ENCODE results near the gene MRPL36. TPM values are rescaled to one million over a fixed set of nuclear protein-coding genes. Genes with fewer than 3 reads are reported as not detected.
A peak's percentile ranks its signal among the peaks of the same experiment; 100 is the strongest.

MRPL36 gene
- total RNA-seq, 6 donors from 2014 or later = 10.5 to 30.4 (median 21.5) TPM

DNA sequence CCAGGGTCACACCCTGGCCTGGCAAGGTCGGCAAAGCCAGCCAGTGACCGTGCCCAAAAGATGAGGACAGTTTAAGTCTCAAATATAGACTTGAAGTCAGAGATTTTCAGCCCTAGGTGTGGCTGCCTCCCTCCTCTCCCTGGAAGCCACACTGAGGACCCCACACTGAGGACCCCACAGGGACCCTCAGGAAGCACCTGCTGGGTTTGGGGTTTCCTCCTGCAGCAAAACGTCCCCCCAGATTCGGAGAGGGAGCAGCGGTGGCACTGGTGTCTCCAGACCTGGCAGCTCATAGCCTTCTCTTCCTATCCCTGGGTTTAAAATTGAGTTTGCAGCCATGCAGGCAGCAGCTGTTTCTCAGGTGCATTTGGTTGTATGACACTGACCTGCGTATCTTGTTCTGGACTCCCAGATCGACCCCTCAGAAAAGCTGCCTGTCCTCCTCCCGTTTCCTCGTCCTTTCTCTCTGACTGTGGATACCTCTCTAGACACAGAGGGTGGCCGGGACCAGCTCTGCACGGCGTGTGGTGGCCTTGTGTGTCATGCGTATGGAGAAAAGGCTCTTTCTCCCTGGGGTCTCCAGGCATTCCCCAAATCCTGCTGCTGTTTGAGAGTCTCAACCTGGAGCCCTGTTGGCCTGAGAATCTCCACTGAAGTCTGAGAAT, 36.6 kb downstream of the MRPL36 start:
- Histone ChIP-seq H3K4me1 (no peaks in the 10 kb centered on the region), H3K36me3 (no peaks in the 10 kb centered on the region), H3K27ac (no peak overlapping the region), H3K4me3 (no peak overlapping the region), H3K27me3 (no peaks in the 10 kb centered on the region), H3K9me3 (peaks cover 0 to 4% (median 0%) of the 10 kb centered on the region in 4 donors)
- DNase-seq = peak in 1 of 2 donors; percentile 3
- TF ChIP-seq POLR2A (IDR thresholded peaks at IDR 0.05) = no peak
- TF ChIP-seq POLR2AphosphoS5 (IDR thresholded peaks at IDR 0.05) = no peak
- no peak for TF ChIP-seq EP300 (IDR thresholded peaks at IDR 0.05)
- TF ChIP-seq, protein P1, sequence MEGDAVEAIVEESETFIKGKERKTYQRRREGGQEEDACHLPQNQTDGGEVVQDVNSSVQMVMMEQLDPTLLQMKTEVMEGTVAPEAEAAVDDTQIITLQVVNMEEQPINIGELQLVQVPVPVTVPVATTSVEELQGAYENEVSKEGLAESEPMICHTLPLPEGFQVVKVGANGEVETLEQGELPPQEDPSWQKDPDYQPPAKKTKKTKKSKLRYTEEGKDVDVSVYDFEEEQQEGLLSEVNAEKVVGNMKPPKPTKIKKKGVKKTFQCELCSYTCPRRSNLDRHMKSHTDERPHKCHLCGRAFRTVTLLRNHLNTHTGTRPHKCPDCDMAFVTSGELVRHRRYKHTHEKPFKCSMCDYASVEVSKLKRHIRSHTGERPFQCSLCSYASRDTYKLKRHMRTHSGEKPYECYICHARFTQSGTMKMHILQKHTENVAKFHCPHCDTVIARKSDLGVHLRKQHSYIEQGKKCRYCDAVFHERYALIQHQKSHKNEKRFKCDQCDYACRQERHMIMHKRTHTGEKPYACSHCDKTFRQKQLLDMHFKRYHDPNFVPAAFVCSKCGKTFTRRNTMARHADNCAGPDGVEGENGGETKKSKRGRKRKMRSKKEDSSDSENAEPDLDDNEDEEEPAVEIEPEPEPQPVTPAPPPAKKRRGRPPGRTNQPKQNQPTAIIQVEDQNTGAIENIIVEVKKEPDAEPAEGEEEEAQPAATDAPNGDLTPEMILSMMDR (IDR thresholded peaks at IDR 0.05) = no peak
- 77 to 86% methylated on average over 11 to 13 of the region's 13 CpGs for WGBS, 2 donors
- ATAC-seq (ENCODE audit: low FRiP score in 2 of 2) = no peak

DNA sequence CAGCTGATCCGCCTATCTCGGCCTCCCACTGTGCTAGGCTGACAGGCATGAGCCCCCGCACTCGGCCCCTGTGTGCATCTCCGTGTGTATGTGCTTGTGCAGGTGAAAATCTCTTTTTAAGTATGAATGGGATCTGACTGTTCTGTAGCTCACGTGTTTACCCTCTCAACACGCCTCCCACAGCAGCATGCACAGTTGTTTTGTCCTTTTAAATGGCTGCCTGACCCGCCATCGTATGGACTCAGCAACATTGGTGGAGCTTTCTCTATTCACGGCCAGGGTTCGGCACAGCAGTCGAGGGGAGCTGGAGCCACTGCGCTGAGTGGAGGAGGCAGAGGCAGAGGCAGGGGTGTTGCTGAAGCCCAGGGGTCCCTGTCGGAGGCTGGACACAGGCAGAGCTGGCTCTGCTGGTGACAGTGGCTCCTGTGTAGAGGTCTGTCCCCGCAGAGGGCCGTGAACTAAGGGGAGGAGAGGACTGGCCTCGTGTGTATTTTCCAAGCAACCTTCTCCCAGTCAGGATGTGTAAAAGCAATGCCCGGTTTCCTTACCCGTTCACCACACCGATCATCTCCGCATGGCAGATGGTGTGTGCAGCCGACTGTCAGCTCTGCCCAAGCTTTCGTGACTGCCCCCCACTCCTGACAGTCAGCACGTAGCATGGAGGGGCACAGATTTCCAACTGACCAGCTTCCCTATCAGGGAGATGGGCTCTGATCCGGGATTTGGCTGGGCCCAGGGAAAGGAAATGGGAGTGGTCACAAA, 37.3 kb downstream of the MRPL36 start:
- Histone ChIP-seq H3K9me3 (peaks cover 0 to 4% (median 0%) of the 10 kb centered on the region in 4 donors), H3K4me1 (no peaks in the 10 kb centered on the region), H3K36me3 (no peaks in the 10 kb centered on the region), H3K4me3 (no peak overlapping the region), H3K27me3 (no peaks in the 10 kb centered on the region), H3K27ac (no peak overlapping the region)
- TF ChIP-seq POLR2AphosphoS5 (IDR thresholded peaks at IDR 0.05) (no peak), EP300 (IDR thresholded peaks at IDR 0.05) (no peak), POLR2A (IDR thresholded peaks at IDR 0.05) (no peak)
- TF ChIP-seq, protein P1 (IDR thresholded peaks at IDR 0.05) = no peak
- no peak for ATAC-seq (ENCODE audit: low FRiP score in 2 of 2)
- DNase-seq = peak in 1 of 2 donors; percentile 12
- WGBS, 2 donors = 83 to 86% methylated on average over 18 to 25 of the region's 25 CpGs

DNA sequence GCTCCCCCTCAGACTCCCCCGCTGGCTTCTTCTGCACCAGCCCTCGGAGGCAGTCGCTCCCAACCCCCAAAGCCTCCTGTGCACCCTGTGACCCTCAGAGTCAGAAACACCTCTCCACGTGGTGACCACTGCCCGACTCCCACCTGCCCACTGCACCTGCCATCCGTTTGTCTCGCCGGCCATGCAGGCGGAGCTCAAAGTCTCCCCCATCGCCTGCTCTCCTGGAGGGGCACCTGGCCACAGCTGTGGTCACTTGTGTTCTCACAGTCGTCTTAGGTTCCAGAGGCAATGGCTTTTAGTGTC, 38.2 kb downstream of the MRPL36 start:
- TF ChIP-seq EP300 (IDR thresholded peaks at IDR 0.05) = no peak
- no peak for TF ChIP-seq POLR2A (IDR thresholded peaks at IDR 0.05)
- TF ChIP-seq, protein P1 (IDR thresholded peaks at IDR 0.05) = no peak
- no peak for TF ChIP-seq POLR2AphosphoS5 (IDR thresholded peaks at IDR 0.05)
- DNase-seq (no peak), ATAC-seq (ENCODE audit: low FRiP score in 2 of 2) (no peak)
- H3K27ac ChIP-seq = no peak overlapping the region
- peaks cover 0 to 4% (median 0%) of the 10 kb centered on the region in 4 donors for H3K9me3 ChIP-seq
- no peaks in the 10 kb centered on the region for H3K4me1 ChIP-seq
- H3K27me3 ChIP-seq = no peaks in the 10 kb centered on the region
- no peaks in the 10 kb centered on the region for H3K36me3 ChIP-seq
- WGBS, 2 donors = 81 to 89% methylated on average over 11 of the region's 11 CpGs
- no peak overlapping the region for H3K4me3 ChIP-seq

DNA sequence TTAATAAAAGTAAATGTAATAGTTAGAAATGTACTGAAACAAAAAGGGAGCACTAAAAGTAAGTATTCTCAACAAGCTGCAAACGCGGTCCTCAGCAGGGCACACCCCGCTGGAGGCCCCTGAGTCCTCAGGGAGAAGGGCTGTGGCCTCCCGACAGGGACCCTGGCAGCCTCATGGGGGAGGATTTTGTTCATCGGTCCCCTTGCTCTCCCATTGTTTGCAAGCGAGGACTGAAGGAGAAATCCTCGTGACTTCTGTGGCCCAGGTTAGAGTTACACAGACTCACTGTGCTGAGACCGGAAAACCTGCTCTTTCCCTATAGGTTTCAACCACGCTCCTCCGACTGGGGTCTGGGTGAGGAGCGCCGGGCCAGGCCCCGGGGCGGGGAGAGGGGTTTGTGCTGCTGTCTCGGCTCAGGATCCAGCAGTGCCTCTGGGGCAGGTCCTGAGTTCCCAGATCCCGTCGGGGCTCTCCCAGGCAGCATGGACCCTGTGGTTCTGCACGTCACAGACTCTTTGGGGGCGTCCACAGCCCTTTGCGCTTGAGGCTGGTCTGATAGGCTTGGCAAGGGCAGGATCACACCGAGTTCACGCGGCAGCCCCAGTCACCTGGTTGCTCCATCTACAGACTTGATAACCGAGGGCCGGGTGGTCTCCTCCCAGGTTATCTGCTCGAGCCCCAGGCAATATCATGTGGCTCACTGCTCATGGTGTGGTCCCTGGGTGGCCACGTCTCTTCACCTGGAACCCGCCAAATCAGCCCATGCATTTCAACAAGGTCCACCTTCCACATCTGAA, 38.8 kb downstream of the MRPL36 start:
- DNase-seq (peak in 1 of 2 donors; percentile 17), ATAC-seq (ENCODE audit: low FRiP score in 2 of 2) (peak in 1 of 2 donors; percentile 16)
- no peaks in the 10 kb centered on the region for H3K4me1 ChIP-seq
- peaks cover 0 to 4% (median 0%) of the 10 kb centered on the region in 4 donors for H3K9me3 ChIP-seq
- no peak overlapping the region for H3K27ac ChIP-seq
- H3K36me3 ChIP-seq = no peaks in the 10 kb centered on the region
- 73 to 76% methylated on average over 21 to 24 of the region's 28 CpGs for WGBS, 2 donors
- no peak overlapping the region for H3K4me3 ChIP-seq
- no peaks in the 10 kb centered on the region for H3K27me3 ChIP-seq
- TF ChIP-seq POLR2A (IDR thresholded peaks at IDR 0.05) (no peak), EP300 (IDR thresholded peaks at IDR 0.05) (no peak), POLR2AphosphoS5 (IDR thresholded peaks at IDR 0.05) (no peak)
- TF ChIP-seq, protein P1 (IDR thresholded peaks at IDR 0.05) = no peak
